Skin of body (tissue), 2 donors: ENCODE measurements around the gene BLOC1S6. TPM values are rescaled to one million over a fixed set of nuclear protein-coding genes. Genes with fewer than 3 reads are reported as not detected.

Source experiments
- DNase-seq: peaks from one replicate; lab custom pipeline; 2025; lab: John Stamatoyannopoulos, UW
- total RNA-seq: library from RNA; depleted of rRNA; stranded (reverse); fragments of >200 nt; gene quantifications from one replicate; pipeline ENCODE4 v1.2.3, GENCODE V29; 2014

BLOC1S6 gene
- total RNA-seq, 1 donor from 2014 or later: 51.6 TPM

GRCh38 chr15:45587863-45588170 lies 638 bp downstream of the BLOC1S6 start:
- DNase-seq: peak; percentile 68

- DNase-seq: no peak
Observed at GRCh38 chr15:45588219-45588875, 1.2 kb downstream of the BLOC1S6 start.

GRCh38 chr15:45589256-45589655 lies 2.1 kb downstream of the BLOC1S6 start:
- DNase-seq: no peak

GRCh38 chr15:45594319-45594718 lies 7.1 kb downstream of the BLOC1S6 start:
- no peak for DNase-seq

- no peak for DNase-seq
Observed at GRCh38 chr15:45594835-45595530, 7.8 kb downstream of the BLOC1S6 start.

GRCh38 chr15:45603881-45604280 lies 16.7 kb downstream of the BLOC1S6 start:
- DNase-seq: no peak

- DNase-seq: no peak
Observed at GRCh38 chr15:45604326-45604725, 17.1 kb downstream of the BLOC1S6 start.

GRCh38 chr15:45606413-45606812 lies 19.2 kb downstream of the BLOC1S6 start:
- no peak for DNase-seq

GRCh38 chr15:45606841-45607240 lies 19.7 kb downstream of the BLOC1S6 start:
- DNase-seq: no peak

GRCh38 chr15:45611305-45611704 lies 24.1 kb downstream of the BLOC1S6 start:
- DNase-seq: no peak

- DNase-seq: no peak
Observed at GRCh38 chr15:45612790-45613415, 25.7 kb downstream of the BLOC1S6 start.

- no peak for DNase-seq
Observed at GRCh38 chr15:45616901-45617323, 29.7 kb downstream of the BLOC1S6 start.

GRCh38 chr15:45618813-45619212 lies 31.6 kb downstream of the BLOC1S6 start:
- DNase-seq: no peak

- DNase-seq: no peak
Observed at GRCh38 chr15:45628136-45628535, 41.0 kb downstream of the BLOC1S6 start.

- DNase-seq: no peak
Observed at GRCh38 chr15:45630917-45631691, 43.9 kb downstream of the BLOC1S6 start.

GRCh38 chr15:45631776-45632175 lies 44.6 kb downstream of the BLOC1S6 start:
- DNase-seq: no peak

GRCh38 chr15:45634432-45635190 lies 47.4 kb downstream of the BLOC1S6 start, which contains the start of gene SQOR:
SQOR (plus strand) TSS chr15:45635029; CDS start chr15:45658924, 23,895 bp downstream.
- no peak for DNase-seq

- DNase-seq: no peak
Observed at GRCh38 chr15:45635191-45635638, 48.0 kb downstream of the BLOC1S6 start.

- no peak for DNase-seq
Observed at GRCh38 chr15:45635763-45636292, 48.6 kb downstream of the BLOC1S6 start.

GRCh38 chr15:45637141-45637540 lies 50.0 kb downstream of the BLOC1S6 start:
- no peak for DNase-seq

- DNase-seq: peak; percentile 70
Observed at GRCh38 chr15:45637552-45638033, 50.4 kb downstream of the BLOC1S6 start.
